Stomach smooth muscle (tissue), 2 donors: Measurements from ENCODE around the gene PPM1B.
"Not testable (repeated sequence)": the region's sequence is repeated elsewhere in the genome, so short reads cannot be mapped to it uniquely, and the experiment has no call there.

Source experiments
- H3K27ac ChIP-seq: one replicate; pipeline ENCODE4 v1.7.0; 2013; ENCODE audit warnings: mild to moderate bottlenecking, low read length, inconsistent platforms
- H3K27me3 ChIP-seq, 2 donors: one replicate each; pipeline ENCODE4 v1.7.0; 2013; ENCODE audit warnings: low read length in 2 of 2; ENCODE audit not compliant: insufficient read depth in 2 of 2, control insufficient read depth in 1 of 2
- H3K36me3 ChIP-seq, 2 donors: one replicate each; pipeline ENCODE4 v1.7.0; 2013; ENCODE audit warnings: low read length in 2 of 2; ENCODE audit not compliant: control insufficient read depth in 2 of 2, insufficient read depth in 2 of 2
- H3K4me1 ChIP-seq: one replicate; pipeline ENCODE4 v1.7.0; 2013; ENCODE audit warnings: low read length; ENCODE audit not compliant: control insufficient read depth, insufficient read depth
- H3K4me3 ChIP-seq, 2 donors: one replicate each; pipeline ENCODE4 v1.7.0; 2013; ENCODE audit warnings: low read length in 2 of 2
- H3K9ac ChIP-seq, 2 donors: one replicate each; pipeline ENCODE4 v1.7.0; 2013; ENCODE audit warnings: low read length in 2 of 2, mild to moderate bottlenecking in 1 of 2
- H3K9me3 ChIP-seq, 2 donors: one replicate each; pipeline ENCODE4 v1.7.0; 2013; ENCODE audit warnings: low read length in 2 of 2; ENCODE audit not compliant: control insufficient read depth in 2 of 2
- donor health status: healthy.
- donor health status: Pancreatic carcinoma.

PPM1B gene

DNA sequence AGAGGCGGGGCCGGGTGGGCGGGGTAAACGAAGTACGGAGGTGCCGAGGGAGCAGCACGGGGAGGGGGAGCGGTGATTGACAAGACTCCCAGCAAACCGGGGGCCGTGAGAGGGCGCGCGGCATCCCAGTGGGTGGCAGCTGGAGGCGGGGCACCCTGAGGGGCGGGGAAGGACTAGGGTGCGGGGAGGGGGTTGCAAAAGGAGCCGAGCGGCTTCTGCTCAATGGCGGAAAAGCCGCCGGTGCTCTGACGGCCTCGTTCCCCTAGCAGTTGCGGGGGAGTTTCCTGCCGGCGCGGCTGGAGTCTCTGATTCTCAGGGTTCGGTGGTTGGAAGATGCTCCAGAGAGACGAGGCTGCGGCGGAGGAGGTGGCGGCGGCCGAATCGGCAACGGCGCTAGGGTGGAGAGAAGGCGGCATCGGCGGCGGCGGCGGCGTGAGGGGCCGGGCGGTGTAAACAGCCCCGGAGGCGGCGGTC, at the start of gene PPM1B:
Gene PPM1B (plus strand): TSS at position 195 of the 474 bp plus-strand sequence. CDS start 32,325 bp downstream, outside the sequence.
- Histone ChIP-seq H3K4me3 (peak within 1 kb of the TSS; percentile 91 to 93), H3K27me3 (no peaks in the 10 kb centered on the region), H3K36me3 (no peaks in the 10 kb centered on the region), H3K27ac (peak within 1 kb of the TSS; percentile 99), H3K4me1 (peaks cover 7% of the 10 kb centered on the region), H3K9ac (peak within 1 kb of the TSS; percentile 92 to 97), H3K9me3 (peaks cover 0 to 2% of the 10 kb centered on the region in 2 donors)

GRCh38 chr2:44119878-44120277, 48.8 kb upstream of the PPM1B start:
- no peak overlapping the region for H3K4me3 ChIP-seq
- no peaks in the 10 kb centered on the region for H3K27me3 ChIP-seq
- H3K4me1 ChIP-seq: no peaks in the 10 kb centered on the region
- no peaks in the 10 kb centered on the region for H3K36me3 ChIP-seq
- no peak overlapping the region for H3K27ac ChIP-seq
- H3K9me3 ChIP-seq: peaks cover 0 to 3% of the 10 kb centered on the region in 2 donors
- H3K9ac ChIP-seq: no peak overlapping the region

- no peaks in the 10 kb centered on the region for H3K36me3 ChIP-seq
- H3K27ac ChIP-seq: no peak overlapping the region
- no peaks in the 10 kb centered on the region for H3K27me3 ChIP-seq
- no peak overlapping the region for H3K4me3 ChIP-seq
- H3K9me3 ChIP-seq: peaks cover 0 to 3% of the 10 kb centered on the region in 2 donors
- no peaks in the 10 kb centered on the region for H3K4me1 ChIP-seq
- no peak overlapping the region for H3K9ac ChIP-seq
Observed at GRCh38 chr2:44120428-44120827, 48.2 kb upstream of the PPM1B start.

DNA sequence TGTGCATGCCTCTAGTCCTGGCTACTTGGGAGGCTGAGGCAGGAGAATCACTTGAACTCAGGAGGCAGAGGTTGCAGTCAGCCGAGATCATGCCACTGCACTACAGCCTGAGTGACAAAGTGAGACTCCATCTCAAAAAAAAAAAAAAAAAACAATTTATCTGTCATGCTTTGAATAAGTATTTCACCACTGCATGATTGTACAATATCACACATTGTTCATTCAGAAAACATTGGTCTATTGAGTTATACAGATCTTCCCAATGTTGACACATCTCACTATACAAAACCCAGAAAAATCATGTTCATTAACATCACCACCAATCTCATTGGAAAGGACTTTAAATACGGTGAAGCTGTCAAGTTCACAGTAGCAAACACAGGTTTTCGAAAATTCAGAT, 46.8 kb upstream of the PPM1B start:
- no peaks in the 10 kb centered on the region for H3K36me3 ChIP-seq
- no peak overlapping the region for H3K27ac ChIP-seq
- no peaks in the 10 kb centered on the region for H3K4me1 ChIP-seq
- no peak overlapping the region for H3K4me3 ChIP-seq
- H3K9ac ChIP-seq: no peak overlapping the region
- H3K27me3 ChIP-seq: no peaks in the 10 kb centered on the region
- H3K9me3 ChIP-seq: peaks cover 0 to 3% of the 10 kb centered on the region in 2 donors

DNA sequence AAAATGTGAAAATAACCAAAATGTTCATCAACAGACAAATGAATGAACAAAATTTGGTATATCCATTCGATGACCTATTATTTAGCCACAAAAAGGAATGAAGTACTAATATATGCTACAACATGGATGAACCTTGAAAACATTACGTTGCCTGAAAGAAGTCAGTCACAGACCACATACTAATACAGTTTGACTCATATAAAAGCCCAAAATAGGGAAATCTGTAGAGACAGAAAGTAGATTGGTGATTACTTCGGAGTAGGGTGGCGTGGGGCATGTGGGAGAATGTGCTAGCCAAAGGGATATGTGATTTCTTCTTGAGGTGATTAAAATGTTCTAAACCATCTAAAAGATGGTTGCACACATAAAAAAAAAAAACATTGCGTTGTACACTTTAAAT, 44.2 kb upstream of the PPM1B start:
- H3K27me3 ChIP-seq: no peaks in the 10 kb centered on the region
- no peak overlapping the region for H3K9ac ChIP-seq
- H3K27ac ChIP-seq: no peak overlapping the region
- no peaks in the 10 kb centered on the region for H3K4me1 ChIP-seq
- H3K9me3 ChIP-seq: peaks cover 0 to 3% of the 10 kb centered on the region in 2 donors
- H3K4me3 ChIP-seq: no peak overlapping the region
- no peaks in the 10 kb centered on the region for H3K36me3 ChIP-seq

DNA sequence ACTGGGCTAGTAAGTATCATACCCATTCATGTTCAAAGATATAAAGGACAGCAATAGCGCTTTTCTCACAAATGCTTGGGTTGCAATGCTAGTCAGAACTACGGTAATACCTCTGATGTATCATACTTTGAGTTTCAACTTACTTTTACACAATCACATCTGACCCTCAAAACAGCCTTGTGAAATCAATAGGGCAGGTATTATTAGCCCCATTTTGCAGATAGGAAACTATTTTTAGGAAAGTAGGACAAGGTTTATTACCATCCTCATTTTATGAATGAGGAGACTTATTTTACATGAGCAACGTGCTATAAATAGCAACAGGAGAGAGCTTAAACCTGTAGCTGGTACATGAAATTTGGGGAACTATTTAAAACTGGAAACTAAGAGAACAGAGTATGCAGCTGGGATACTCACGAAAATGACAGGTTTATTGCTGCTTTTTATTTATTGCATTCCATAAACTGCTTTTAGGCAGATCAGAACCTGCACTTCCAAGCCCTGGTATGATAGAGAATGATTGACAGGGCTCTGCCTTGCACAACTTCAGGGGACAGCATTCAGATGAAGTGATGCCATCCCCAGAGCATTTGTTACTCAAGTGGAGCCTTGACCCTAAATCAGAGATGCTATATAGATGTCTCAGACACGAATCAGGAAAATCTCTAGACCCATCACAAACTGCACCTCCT, 42.4 kb upstream of the PPM1B start:
- Histone ChIP-seq H3K9me3 (peaks cover 0 to 3% of the 10 kb centered on the region in 2 donors), H3K27ac (no peak overlapping the region), H3K36me3 (no peaks in the 10 kb centered on the region), H3K4me1 (no peaks in the 10 kb centered on the region), H3K9ac (no peak overlapping the region), H3K4me3 (no peak overlapping the region), H3K27me3 (no peaks in the 10 kb centered on the region)

DNA sequence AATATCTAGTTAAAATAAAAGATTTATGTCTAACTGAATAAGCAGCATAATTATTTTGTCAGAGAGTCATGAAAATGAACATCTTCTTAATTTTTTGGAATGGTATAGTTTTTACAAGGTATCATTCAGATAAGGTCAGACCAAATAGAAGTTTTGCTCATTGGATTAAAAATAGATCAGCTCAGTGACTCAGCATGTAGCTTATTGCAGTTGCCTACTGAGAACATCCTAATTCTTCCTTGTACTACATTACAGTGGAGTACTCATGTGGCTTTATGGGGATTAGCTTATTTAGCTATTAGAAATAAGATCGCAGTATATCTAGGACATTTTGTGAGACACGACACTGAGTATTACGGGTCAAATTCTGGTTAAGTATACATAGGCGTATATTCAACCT, 38.2 kb upstream of the PPM1B start:
- Histone ChIP-seq H3K27ac (no peak overlapping the region), H3K9me3 (no peaks in the 10 kb centered on the region), H3K36me3 (no peaks in the 10 kb centered on the region), H3K27me3 (no peaks in the 10 kb centered on the region), H3K4me1 (no peaks in the 10 kb centered on the region), H3K4me3 (no peak overlapping the region), H3K9ac (no peak overlapping the region)

DNA sequence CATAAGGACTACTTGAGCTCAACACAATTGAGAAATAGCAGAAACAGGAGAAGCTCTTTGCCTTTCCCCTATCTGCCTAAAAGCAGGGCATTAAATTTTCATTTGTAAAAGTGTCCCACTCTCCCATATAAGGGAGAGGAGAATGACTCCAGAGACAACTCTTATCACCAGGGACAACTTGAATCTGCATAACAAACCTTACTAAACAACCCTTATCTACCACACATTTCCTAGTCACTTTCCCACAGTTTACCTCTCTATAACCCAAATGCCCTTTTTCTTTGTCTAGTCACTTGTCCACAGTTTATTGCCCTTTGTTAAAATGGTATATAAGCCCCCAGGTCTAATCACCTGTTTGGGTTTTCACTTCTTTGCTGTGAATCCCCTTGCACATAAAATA, 37.5 kb upstream of the PPM1B start:
- no peaks in the 10 kb centered on the region for H3K9me3 ChIP-seq
- H3K4me1 ChIP-seq: peaks cover under 1% of the 10 kb centered on the region
- no peak overlapping the region for H3K4me3 ChIP-seq
- no peak overlapping the region for H3K27ac ChIP-seq
- no peaks in the 10 kb centered on the region for H3K27me3 ChIP-seq
- no peak overlapping the region for H3K9ac ChIP-seq
- no peaks in the 10 kb centered on the region for H3K36me3 ChIP-seq

GRCh38 chr2:44133602-44134001, 35.1 kb upstream of the PPM1B start:
- H3K36me3 ChIP-seq, H3K9me3 ChIP-seq, H3K4me1 ChIP-seq, H3K27ac ChIP-seq, H3K27me3 ChIP-seq, H3K9ac ChIP-seq, H3K4me3 ChIP-seq: not testable (repeated sequence)

- no peaks in the 10 kb centered on the region for H3K9me3 ChIP-seq
- H3K4me3 ChIP-seq: no peak overlapping the region
- H3K4me1 ChIP-seq: peaks cover 3% of the 10 kb centered on the region
- no peaks in the 10 kb centered on the region for H3K27me3 ChIP-seq
- H3K27ac ChIP-seq: no peak overlapping the region
- H3K36me3 ChIP-seq: no peaks in the 10 kb centered on the region
- H3K9ac ChIP-seq: no peak overlapping the region
Observed at GRCh38 chr2:44134848-44135247, 33.8 kb upstream of the PPM1B start.

DNA sequence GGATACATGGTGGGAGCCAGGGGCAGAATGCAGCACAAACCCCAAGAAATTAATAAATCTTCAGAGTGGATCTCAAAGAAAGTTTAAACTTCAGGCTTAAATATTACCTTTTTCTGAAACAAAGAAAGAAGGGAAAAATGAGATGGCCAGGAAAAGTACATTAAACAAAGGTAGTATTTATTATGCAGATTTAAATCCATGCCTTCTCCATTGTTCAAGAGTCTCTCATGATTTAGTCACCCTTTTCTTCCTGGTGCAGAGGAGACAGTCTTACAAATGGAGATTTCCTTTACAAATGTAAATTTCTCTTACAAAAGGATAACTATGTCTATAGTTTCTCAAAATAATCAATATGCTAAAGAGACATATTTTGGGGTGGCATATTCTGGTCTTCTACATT, 33.4 kb upstream of the PPM1B start:
- no peaks in the 10 kb centered on the region for H3K36me3 ChIP-seq
- H3K4me1 ChIP-seq: peaks cover 3% of the 10 kb centered on the region
- no peaks in the 10 kb centered on the region for H3K9me3 ChIP-seq
- H3K27ac ChIP-seq: no peak overlapping the region
- H3K9ac ChIP-seq: no peak overlapping the region
- H3K27me3 ChIP-seq: no peaks in the 10 kb centered on the region
- no peak overlapping the region for H3K4me3 ChIP-seq
